Measurements from ENCODE around the gene NKAIN2.

Gene NKAIN2

DNA sequence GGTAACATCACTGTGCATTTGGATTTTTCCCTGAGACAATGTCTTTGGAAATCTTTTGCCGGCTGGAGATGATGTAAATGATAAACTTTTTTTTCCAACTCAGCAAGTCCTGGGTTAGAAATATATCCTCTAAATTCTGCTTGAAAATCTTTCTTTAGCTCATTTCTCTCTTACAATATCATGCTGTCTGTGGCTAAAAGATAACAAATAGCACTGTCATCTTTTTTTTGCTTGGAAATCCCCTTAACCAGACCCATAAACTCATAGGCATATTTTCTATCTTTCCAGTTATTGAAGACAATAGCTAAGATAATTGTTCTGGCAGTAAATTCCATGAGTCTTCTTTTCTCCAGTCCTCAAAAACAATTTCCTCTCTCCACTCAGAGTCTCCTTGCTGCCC is 481.5 kb downstream of the NKAIN2 start (continued):
- TF ChIP-seq, protein P1, sequence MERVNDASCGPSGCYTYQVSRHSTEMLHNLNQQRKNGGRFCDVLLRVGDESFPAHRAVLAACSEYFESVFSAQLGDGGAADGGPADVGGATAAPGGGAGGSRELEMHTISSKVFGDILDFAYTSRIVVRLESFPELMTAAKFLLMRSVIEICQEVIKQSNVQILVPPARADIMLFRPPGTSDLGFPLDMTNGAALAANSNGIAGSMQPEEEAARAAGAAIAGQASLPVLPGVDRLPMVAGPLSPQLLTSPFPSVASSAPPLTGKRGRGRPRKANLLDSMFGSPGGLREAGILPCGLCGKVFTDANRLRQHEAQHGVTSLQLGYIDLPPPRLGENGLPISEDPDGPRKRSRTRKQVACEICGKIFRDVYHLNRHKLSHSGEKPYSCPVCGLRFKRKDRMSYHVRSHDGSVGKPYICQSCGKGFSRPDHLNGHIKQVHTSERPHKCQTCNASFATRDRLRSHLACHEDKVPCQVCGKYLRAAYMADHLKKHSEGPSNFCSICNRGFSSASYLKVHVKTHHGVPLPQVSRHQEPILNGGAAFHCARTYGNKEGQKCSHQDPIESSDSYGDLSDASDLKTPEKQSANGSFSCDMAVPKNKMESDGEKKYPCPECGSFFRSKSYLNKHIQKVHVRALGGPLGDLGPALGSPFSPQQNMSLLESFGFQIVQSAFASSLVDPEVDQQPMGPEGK (CRISPR knock-in tag; IDR thresholded peaks at IDR 0.05; ENCODE audit: borderline replicate concordance) = no peak

DNA sequence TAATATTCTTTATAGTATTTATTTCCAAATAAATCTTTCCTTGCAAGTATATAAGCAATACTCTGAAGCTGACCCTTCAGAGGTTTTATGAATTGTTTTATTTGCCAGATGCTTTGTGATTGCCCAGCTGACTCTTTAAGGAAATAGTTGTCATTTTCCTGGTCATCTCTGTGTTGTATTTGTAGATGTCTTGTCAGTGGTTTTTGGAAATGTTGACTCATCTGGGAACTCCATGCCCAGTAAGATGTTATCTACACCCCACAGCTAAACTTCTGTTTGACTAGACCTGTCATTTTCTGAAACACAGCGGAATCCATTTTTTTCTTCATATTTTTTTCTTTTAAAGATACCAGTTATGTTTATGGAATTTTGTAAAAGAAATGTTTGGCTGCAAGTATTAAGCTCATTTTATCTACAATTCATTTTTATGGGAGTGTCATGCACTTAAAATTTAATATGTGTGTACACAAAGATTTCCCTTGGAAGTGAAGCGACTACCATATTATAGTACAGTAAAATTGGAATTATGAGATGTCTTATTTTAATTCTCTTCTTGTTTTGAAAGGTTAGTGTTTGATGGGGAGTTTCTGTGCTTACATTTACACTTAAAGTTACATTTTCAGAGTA is 491.0 kb downstream of the NKAIN2 start:
- ATAC-seq = no peak

DNA sequence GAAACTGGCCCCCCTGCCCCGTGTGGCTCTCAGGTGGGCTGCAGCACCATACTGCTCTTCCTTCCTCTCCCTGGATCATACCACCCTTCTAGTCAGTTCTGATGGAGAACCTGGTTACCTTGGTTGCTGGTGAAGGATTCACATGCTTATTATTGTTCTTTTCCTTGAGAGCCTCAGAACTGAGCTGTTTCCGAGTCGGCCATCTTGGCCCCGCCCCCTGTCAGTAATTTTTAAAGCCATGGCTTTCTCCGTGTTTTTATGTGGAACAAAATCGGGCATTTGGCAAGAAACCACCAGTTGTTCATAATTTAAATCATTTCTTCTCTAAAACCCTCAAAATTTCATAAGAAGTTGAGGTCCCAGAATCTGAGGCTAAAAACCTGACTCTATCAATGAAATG is 493.8 kb downstream of the NKAIN2 start:
- TF ChIP-seq BACH2 (CRISPR knock-in tag; IDR thresholded peaks at IDR 0.05; ENCODE audit: borderline replicate concordance) = no peak
- TF ChIP-seq, protein P1 (CRISPR knock-in tag; IDR thresholded peaks at IDR 0.05; ENCODE audit: borderline replicate concordance) = no peak
- TF ChIP-seq ZFP3 (CRISPR knock-in tag; IDR thresholded peaks at IDR 0.05) = no peak
- no peak for TF ChIP-seq TCF4 (CRISPR knock-in tag; IDR thresholded peaks at IDR 0.05; ENCODE audit: borderline replicate concordance)
- TF ChIP-seq ZFP30 (CRISPR knock-in tag; IDR thresholded peaks at IDR 0.05) = no peak
- no peak for TF ChIP-seq ZC3H10 (CRISPR knock-in tag; IDR thresholded peaks at IDR 0.05)
- no peak for TF ChIP-seq ARNTL (CRISPR knock-in tag; IDR thresholded peaks at IDR 0.05; ENCODE audit: borderline replicate concordance, low read depth)
- TF ChIP-seq ZNF70 (CRISPR knock-in tag; IDR thresholded peaks at IDR 0.05) = no peak
- TF ChIP-seq, protein P2, sequence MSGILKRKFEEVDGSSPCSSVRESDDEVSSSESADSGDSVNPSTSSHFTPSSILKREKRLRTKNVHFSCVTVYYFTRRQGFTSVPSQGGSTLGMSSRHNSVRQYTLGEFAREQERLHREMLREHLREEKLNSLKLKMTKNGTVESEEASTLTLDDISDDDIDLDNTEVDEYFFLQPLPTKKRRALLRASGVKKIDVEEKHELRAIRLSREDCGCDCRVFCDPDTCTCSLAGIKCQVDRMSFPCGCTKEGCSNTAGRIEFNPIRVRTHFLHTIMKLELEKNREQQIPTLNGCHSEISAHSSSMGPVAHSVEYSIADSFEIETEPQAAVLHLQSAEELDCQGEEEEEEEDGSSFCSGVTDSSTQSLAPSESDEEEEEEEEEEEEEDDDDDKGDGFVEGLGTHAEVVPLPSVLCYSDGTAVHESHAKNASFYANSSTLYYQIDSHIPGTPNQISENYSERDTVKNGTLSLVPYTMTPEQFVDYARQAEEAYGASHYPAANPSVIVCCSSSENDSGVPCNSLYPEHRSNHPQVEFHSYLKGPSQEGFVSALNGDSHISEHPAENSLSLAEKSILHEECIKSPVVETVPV (CRISPR knock-in tag; IDR thresholded peaks at IDR 0.05) = no peak
- TF ChIP-seq, protein P3, sequence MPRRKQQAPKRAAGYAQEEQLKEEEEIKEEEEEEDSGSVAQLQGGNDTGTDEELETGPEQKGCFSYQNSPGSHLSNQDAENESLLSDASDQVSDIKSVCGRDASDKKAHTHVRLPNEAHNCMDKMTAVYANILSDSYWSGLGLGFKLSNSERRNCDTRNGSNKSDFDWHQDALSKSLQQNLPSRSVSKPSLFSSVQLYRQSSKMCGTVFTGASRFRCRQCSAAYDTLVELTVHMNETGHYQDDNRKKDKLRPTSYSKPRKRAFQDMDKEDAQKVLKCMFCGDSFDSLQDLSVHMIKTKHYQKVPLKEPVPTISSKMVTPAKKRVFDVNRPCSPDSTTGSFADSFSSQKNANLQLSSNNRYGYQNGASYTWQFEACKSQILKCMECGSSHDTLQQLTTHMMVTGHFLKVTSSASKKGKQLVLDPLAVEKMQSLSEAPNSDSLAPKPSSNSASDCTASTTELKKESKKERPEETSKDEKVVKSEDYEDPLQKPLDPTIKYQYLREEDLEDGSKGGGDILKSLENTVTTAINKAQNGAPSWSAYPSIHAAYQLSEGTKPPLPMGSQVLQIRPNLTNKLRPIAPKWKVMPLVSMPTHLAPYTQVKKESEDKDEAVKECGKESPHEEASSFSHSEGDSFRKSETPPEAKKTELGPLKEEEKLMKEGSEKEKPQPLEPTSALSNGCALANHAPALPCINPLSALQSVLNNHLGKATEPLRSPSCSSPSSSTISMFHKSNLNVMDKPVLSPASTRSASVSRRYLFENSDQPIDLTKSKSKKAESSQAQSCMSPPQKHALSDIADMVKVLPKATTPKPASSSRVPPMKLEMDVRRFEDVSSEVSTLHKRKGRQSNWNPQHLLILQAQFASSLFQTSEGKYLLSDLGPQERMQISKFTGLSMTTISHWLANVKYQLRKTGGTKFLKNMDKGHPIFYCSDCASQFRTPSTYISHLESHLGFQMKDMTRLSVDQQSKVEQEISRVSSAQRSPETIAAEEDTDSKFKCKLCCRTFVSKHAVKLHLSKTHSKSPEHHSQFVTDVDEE (CRISPR knock-in tag; IDR thresholded peaks at IDR 0.05) = no peak
- TF ChIP-seq ZNF8 (CRISPR knock-in tag; IDR thresholded peaks at IDR 0.05) = no peak
- TF ChIP-seq, protein P4, sequence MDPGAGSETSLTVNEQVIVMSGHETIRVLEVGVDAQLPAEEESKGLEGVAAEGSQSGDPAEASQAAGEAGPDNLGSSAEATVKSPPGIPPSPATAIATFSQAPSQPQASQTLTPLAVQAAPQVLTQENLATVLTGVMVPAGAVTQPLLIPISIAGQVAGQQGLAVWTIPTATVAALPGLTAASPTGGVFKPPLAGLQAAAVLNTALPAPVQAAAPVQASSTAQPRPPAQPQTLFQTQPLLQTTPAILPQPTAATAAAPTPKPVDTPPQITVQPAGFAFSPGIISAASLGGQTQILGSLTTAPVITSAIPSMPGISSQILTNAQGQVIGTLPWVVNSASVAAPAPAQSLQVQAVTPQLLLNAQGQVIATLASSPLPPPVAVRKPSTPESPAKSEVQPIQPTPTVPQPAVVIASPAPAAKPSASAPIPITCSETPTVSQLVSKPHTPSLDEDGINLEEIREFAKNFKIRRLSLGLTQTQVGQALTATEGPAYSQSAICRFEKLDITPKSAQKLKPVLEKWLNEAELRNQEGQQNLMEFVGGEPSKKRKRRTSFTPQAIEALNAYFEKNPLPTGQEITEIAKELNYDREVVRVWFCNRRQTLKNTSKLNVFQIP (CRISPR knock-in tag; IDR thresholded peaks at IDR 0.05; ENCODE audit: borderline replicate concordance, low read depth) = no peak
- TF ChIP-seq ESRRG (CRISPR knock-in tag; IDR thresholded peaks at IDR 0.05) = no peak
- no peak for TF ChIP-seq TOX (CRISPR knock-in tag; IDR thresholded peaks at IDR 0.05; ENCODE audit: borderline replicate concordance)
- TF ChIP-seq OSR1 (CRISPR knock-in tag; IDR thresholded peaks at IDR 0.05) = no peak
- peak; percentile 43; the same call in 1 of the 3 replicates for ATAC-seq

More for the DNA sequence above, 491.0 kb downstream of the NKAIN2 start:
- no peak for TF ChIP-seq SNAI2 (CRISPR knock-in tag; IDR thresholded peaks at IDR 0.05)

DNA sequence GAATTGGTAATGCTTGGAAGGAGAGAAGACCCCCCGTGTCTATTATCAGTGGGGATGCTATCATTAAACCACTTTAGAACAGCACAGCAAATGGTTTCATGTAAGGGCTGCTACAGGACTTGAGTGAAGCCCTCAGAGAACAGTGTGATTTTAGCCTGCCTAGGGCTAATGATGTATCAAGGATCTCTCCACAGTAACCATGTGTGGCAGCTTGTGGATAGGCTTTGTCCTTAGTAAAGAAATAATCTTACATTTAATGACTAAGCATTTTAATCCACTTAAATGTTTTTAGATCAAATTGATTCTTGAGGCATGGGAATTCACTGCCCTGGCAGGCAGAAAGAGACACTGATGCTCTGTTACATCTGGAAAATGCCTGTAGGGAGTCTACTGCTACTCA is 495.1 kb downstream of the NKAIN2 start:
- ATAC-seq = no peak
- TF ChIP-seq ZFP3 (CRISPR knock-in tag; IDR thresholded peaks at IDR 0.05) (no peak), TOX (CRISPR knock-in tag; IDR thresholded peaks at IDR 0.05; ENCODE audit: borderline replicate concordance) (no peak), ZNF8 (CRISPR knock-in tag; IDR thresholded peaks at IDR 0.05) (no peak), ARNTL (CRISPR knock-in tag; IDR thresholded peaks at IDR 0.05; ENCODE audit: borderline replicate concordance, low read depth) (no peak), SNAI2 (CRISPR knock-in tag; IDR thresholded peaks at IDR 0.05) (no peak), RARB (CRISPR knock-in tag; IDR thresholded peaks at IDR 0.05) (no peak), CSDC2 (CRISPR knock-in tag; IDR thresholded peaks at IDR 0.05) (no peak)
- TF ChIP-seq, protein P4 (CRISPR knock-in tag; IDR thresholded peaks at IDR 0.05; ENCODE audit: borderline replicate concordance, low read depth) = no peak
- TF ChIP-seq, protein P1 (CRISPR knock-in tag; IDR thresholded peaks at IDR 0.05; ENCODE audit: borderline replicate concordance) = no peak
- TF ChIP-seq, protein P5, sequence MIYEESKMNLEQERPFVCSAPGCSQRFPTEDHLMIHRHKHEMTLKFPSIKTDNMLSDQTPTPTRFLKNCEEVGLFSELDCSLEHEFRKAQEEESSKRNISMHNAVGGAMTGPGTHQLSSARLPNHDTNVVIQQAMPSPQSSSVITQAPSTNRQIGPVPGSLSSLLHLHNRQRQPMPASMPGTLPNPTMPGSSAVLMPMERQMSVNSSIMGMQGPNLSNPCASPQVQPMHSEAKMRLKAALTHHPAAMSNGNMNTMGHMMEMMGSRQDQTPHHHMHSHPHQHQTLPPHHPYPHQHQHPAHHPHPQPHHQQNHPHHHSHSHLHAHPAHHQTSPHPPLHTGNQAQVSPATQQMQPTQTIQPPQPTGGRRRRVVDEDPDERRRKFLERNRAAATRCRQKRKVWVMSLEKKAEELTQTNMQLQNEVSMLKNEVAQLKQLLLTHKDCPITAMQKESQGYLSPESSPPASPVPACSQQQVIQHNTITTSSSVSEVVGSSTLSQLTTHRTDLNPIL (CRISPR knock-in tag; IDR thresholded peaks at IDR 0.05; ENCODE audit: low read depth) = no peak
